ENCODE data around the gene STK10. TPM values are rescaled to one million over a fixed set of nuclear protein-coding genes. Genes with fewer than 3 reads are reported as not detected.
A peak's percentile ranks its signal among the peaks of the same experiment; 100 is the strongest.

Gene STK10
- total RNA-seq, 2 donors from 2014 or later, result 140 to 158 TPM

DNA sequence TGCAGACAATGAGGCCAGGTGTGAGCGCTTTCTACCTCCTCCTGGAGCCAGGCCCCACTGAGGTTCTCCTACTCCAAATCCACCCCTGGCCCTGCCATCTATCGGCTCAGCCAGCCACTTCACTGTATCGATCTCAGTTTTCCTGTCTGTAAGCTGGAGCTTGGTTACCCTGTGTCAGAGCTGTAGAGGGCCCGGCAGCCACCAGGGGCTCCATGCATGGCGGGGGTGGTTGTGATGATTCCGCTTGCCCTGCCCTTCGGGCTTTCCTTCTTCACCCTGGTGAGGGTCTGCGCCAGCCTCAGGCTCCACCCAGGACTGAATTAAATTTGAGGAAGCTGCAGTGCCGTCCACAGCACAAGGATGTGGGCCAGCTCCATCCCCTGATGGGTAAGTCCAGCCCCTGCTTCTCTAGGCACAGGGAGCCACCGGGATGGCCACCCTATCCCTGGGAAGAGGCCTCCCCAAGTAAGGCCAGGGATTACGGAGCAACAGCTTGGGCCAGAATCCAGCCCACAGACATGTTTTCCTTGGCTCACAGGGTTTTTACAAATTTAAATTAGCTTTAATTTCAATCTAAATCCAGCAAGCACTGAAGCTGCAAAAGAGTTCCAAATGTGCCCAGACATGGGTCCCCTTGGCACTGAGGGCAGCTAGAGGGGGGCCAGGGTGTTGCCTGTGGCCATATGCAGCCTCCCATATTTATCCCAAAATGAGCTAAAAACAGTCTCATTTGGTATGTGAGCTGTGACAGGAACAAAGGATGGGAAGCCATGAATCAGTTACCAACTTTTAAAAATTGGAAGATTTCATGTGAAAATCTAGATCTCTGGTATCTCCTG is 92.4 kb downstream of the STK10 start:
- ATAC-seq (replicated peaks), result no peak
- peaks cover 14% of the 10 kb centered on the region for H3K4me1 Mint-ChIP-seq
- peaks cover 92% of the 10 kb centered on the region for H3K36me3 Mint-ChIP-seq (ENCODE audit: low read depth)
- H3K4me3 Mint-ChIP-seq, result no peak overlapping the region
- no peaks in the 10 kb centered on the region for H3K27me3 Mint-ChIP-seq
- H3K9me3 Mint-ChIP-seq, result no peaks in the 10 kb centered on the region
- H3K27ac Mint-ChIP-seq, result peak overlapping the region; percentile 58

DNA sequence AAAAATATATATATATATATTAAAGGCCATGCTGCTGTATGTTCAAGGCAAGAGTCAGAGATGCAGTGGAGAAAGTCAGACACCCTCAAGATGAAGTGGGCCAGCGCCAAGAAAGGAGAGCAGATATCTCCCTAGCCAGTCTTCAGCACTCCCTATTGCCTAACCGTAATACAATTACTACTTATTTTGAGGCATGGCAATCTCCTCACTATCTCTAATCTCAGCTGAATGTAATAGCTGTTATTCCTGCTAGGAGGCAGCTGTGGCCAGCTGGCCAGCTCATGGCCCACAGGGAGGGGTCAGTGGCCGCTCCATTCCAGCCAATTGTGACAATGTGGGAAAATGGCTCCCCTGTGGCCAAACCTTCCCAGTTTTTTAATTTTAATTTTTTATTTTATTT is 94.1 kb downstream of the STK10 start:
- no peaks in the 10 kb centered on the region for H3K27me3 Mint-ChIP-seq
- H3K4me3 Mint-ChIP-seq, result no peak overlapping the region
- H3K27ac Mint-ChIP-seq, result peak overlapping the region; percentile 30
- peaks cover 95% of the 10 kb centered on the region for H3K36me3 Mint-ChIP-seq (ENCODE audit: low read depth)
- no peaks in the 10 kb centered on the region for H3K9me3 Mint-ChIP-seq
- H3K4me1 Mint-ChIP-seq, result peaks cover 21% of the 10 kb centered on the region
- ATAC-seq (replicated peaks), result no peak

DNA sequence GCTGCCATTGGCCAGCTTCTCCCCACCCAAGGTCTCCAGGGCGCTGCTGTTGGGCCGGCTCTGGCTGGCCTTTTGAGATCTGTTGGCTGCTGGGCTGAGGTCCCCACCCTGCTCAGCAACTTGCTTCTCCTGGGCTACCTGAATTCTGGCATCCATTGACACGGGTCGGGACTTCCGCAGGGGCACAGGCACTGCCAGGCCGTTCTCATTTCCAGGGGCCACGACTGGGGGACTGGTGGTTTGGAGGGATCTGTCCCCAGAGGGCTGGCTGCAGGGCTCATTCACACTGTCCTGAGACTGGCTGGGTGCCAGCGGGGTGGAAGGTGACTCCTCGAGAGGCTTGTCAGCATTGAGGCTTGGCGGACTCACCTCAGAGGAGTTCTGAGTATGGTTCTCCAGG is 94.5 kb downstream of the STK10 start:
- H3K4me1 Mint-ChIP-seq, result peaks cover 19% of the 10 kb centered on the region
- H3K4me3 Mint-ChIP-seq, result no peak overlapping the region
- H3K36me3 Mint-ChIP-seq (ENCODE audit: low read depth), result peaks cover 95% of the 10 kb centered on the region
- H3K9me3 Mint-ChIP-seq, result no peaks in the 10 kb centered on the region
- peak overlapping the region; percentile 30 for H3K27ac Mint-ChIP-seq
- ATAC-seq (replicated peaks), result no peak
- no peaks in the 10 kb centered on the region for H3K27me3 Mint-ChIP-seq

DNA sequence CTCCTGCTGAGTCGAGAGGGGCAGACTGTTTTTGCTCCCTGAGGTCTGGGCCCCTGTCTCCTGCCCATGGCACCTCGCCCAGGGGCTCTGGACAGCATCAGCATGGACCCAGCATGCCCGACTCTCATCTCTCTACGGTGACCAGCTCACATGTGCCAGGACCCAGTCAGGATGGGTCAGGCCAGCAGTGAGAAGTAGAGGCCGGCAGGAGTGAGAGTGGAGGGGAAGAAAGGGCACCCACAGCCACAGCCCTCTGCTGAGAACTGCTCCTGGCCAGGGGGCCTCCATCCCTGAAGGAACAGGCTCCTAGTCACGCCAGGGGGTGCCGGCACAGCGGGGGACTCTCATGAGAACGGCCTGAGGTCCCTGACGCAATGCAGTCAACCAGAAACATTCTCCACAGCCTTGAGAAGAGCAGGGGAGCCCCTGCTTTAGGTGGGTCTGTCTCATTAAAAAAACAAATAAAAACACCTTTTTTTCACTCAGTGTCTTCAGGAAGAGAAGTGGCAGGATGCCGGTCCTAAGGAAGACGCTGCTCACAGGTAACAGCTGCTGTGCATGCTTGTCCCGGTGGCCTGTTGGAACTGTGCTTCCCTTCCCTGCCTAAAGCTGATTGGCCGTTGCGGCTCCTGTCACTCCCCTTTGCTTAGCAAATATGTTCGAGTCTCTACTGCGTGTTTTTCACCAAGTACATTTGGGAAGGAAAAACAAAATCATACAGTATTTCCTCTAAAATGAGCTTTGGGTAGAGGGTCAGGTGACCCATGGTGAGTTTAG is 95.9 kb downstream of the STK10 start:
- Mint-ChIP-seq H3K27ac (no peak overlapping the region), H3K36me3 (ENCODE audit: low read depth) (peaks cover 82% of the 10 kb centered on the region)

DNA sequence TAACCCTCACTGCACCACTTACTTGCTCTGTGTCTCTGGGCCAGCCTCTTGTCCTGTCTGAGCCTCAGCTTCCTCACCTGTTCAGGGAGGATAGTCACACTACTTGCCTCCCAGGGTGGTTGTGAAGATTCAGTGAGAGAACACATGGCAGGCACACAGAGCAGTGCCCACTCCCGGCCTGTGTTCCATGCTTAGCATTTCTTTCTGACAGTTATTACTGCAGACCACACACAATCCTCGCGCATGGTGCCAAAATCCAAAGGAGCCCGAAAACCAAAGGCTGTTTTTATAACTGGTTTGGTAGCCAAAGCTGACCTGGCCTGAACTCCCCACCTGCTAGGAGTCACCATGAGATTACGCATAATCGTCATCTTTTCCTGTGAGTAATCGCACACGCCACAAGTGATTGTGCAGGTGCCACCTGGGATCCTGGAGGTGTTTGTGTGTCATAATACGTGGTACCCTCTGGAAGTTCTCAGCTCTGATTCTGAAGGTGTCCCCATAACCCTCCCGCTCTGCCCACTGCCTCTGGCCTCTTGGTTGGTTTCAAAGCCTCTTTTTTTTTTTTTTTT is 97.0 kb downstream of the STK10 start:
- Mint-ChIP-seq H3K9me3 (no peaks in the 10 kb centered on the region), H3K27me3 (no peaks in the 10 kb centered on the region), H3K4me1 (peaks cover 15% of the 10 kb centered on the region), H3K27ac (peak overlapping the region; percentile 56), H3K4me3 (no peak overlapping the region), H3K36me3 (ENCODE audit: low read depth) (peaks cover 78% of the 10 kb centered on the region)
- ATAC-seq (replicated peaks), result peak; percentile 57

More for the DNA sequence above, 95.9 kb downstream of the STK10 start:
- no peaks in the 10 kb centered on the region for H3K9me3 Mint-ChIP-seq
- H3K4me1 Mint-ChIP-seq, result peaks cover 11% of the 10 kb centered on the region
- H3K4me3 Mint-ChIP-seq, result no peak overlapping the region
- no peak for ATAC-seq (replicated peaks)
- H3K27me3 Mint-ChIP-seq, result no peaks in the 10 kb centered on the region

DNA sequence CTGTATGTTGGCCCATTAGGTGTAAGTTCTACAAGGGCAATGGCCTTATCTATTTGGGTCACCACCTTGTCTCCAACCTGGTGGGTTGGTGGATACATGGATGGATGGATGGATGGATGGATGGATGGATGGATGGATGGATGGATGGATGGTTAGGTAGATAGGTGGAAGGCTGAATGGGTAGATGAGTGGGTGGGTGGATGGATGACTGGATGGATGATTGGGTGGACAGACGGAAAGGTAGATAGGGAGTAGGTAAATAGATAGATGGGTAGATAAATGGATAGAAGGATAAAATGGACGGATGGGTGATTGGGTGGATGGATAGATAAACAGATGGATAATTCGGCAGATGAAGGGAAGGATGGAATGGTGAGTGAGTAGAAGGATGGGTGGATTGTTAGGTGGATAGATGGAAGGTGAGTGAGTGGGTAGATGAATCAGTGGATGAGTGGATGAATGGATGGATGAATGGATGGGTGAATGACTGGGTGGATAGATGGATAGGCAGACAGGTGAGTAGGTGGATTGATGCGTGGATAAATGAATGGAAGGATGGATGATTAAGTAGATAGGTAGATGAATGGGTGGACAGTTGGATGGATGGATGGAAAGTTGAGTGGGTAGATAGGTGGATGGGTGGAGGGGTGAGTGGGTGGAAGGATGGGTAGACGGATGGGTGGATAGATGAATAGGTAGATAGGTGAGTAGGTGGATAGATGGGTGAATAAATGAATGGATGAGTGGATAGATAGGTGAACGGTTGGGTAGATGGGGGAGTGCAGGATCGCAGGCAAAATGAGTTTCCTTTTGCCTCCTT is 98.5 kb downstream of the STK10 start:
- Mint-ChIP-seq H3K4me1 (peaks cover 18% of the 10 kb centered on the region), H3K27me3 (no peaks in the 10 kb centered on the region), H3K27ac (peak overlapping the region; percentile 84), H3K36me3 (ENCODE audit: low read depth) (peaks cover 71% of the 10 kb centered on the region), H3K9me3 (no peaks in the 10 kb centered on the region), H3K4me3 (no peak overlapping the region)
- ATAC-seq (replicated peaks), result no peak

DNA sequence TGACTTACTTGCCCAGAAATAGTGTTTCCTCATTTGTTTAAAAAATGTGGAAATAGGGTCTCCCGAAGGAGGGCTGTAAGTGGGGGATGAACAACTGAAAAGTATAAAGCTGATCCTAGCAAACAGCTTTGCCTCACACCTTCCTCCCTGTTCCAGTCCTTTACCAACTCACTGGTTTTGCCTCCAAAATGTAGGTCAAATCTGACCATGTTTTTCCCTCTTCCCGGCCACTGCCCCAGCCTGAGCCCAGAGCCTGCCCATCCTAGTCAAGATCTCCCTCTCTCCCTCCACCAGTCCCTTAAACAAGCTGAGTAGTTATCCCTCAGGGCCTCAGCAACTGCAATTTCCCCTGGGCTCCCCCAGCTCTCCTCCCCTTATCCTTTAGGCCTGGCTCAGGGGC is 99.2 kb downstream of the STK10 start:
- H3K4me3 Mint-ChIP-seq, result no peak overlapping the region

DNA sequence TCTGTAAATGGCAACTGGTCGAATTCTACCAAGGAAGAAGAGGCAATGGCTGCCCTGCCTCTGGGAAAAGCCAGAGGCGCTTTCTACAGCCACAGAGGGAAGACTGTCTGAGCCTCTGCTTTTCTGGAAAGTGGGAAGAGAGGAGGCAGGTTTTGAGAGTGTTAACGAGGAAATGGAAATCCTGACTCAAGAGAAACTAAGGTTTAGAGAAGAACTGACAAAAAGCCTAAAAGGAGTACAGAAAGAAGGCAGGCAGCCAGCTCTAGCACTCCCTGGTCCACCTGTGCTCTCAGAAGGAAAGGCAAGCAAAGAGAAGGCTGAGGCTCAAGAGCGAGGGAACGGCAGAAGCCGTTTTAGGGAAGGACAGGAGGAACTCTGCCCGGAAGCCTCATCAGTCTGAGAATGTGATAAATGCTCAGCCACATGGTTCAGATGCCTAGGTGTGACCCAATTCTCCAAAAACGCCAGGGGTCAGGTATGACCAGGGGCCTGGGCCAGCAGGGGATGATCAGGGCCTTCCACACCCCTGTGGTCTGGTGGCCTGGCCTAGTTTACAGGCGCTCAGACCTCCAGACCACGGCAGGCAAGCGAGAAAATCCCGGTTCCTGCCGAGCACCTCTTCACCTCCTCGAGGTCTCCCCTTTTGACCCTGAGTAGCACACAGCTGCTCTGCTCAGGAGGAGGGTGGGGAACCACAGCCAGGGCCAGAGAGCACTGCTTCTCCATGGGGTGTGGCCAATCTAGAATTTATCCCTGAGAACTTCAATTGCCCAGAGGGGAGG is 101.6 kb downstream of the STK10 start:
- Mint-ChIP-seq H3K9me3 (no peaks in the 10 kb centered on the region), H3K27ac (peak overlapping the region; percentile 84), H3K4me1 (peaks cover 18% of the 10 kb centered on the region), H3K27me3 (no peaks in the 10 kb centered on the region), H3K4me3 (no peak overlapping the region), H3K36me3 (ENCODE audit: low read depth) (peaks cover 63% of the 10 kb centered on the region)
- peak; percentile 36 for ATAC-seq (replicated peaks)

More for the DNA sequence above, 99.2 kb downstream of the STK10 start:
- no peak for ATAC-seq (replicated peaks)
- no peaks in the 10 kb centered on the region for H3K9me3 Mint-ChIP-seq
- no peaks in the 10 kb centered on the region for H3K27me3 Mint-ChIP-seq
- H3K36me3 Mint-ChIP-seq (ENCODE audit: low read depth), result peaks cover 64% of the 10 kb centered on the region
- peak overlapping the region; percentile 84 for H3K27ac Mint-ChIP-seq
- H3K4me1 Mint-ChIP-seq, result peaks cover 18% of the 10 kb centered on the region

DNA sequence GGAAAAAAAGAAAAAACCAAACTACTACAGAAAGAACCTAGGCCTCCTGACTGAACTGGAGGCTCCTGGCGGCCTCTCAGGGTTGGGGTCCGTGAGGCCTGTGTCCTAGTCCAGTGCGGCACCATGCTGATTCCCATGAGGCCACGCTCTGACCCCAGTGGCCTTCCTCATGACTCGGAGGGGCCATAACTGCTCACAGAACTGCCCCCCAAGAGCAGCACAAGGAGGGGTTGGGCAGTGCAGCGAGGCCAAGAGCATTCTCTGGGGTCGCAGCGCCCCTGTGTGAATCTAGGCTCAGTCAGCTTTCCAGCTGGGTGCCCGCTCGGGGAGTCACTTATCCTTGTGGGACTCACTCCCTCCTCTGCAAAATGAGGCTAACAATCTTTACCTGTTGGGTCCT is 102.3 kb downstream of the STK10 start:
- H3K9me3 Mint-ChIP-seq, result no peaks in the 10 kb centered on the region
- peaks cover 18% of the 10 kb centered on the region for H3K4me1 Mint-ChIP-seq
- no peak overlapping the region for H3K4me3 Mint-ChIP-seq
- H3K36me3 Mint-ChIP-seq (ENCODE audit: low read depth), result peaks cover 63% of the 10 kb centered on the region
- H3K27me3 Mint-ChIP-seq, result no peaks in the 10 kb centered on the region
- peak overlapping the region; percentile 84 for H3K27ac Mint-ChIP-seq
- ATAC-seq (replicated peaks), result no peak

DNA sequence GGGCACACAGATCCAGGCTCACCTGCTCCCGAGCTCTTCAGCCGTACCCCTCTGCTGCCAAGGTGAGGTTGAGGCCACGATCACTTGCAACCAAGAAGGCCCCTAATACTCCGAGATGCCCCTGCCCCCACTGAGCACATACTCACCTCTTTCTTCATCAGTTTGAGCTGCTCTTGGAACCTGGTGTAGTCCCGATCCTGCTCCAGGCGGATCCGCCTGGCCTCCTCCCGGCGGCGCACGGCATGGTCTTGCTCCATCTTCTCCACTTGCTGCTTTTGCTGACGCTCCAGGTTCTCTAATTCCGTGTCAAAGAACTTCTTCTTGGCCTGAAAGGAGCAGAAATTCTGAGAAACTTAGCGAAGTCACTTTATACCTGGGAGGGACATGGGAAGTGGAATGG is 105.8 kb downstream of the STK10 start:
- Mint-ChIP-seq H3K27me3 (no peaks in the 10 kb centered on the region), H3K4me1 (peaks cover 22% of the 10 kb centered on the region), H3K9me3 (no peaks in the 10 kb centered on the region), H3K4me3 (no peak overlapping the region), H3K27ac (no peak overlapping the region), H3K36me3 (ENCODE audit: low read depth) (peaks cover 76% of the 10 kb centered on the region)
- ATAC-seq (replicated peaks), result no peak

DNA sequence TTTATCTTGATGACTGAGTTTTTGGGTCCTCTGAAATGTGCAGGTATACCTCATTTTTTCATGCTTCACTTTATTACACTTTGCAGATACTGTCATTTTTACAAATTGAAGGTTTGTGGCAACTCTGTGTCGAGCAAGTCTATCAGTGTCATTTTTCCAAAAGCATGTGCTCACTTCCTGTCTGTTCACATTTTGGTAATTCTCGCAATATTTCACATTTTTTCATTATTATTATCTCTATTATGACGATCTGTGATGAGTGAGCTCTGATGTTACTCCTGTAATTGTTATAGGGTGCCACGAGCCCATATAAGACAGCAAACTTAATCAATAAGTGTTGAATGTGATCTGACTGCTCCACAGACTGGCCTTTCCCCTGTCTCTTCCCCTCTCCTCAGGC is 108.1 kb downstream of the STK10 start:
- Mint-ChIP-seq H3K4me3 (peak overlapping the region; percentile 4), H3K4me1 (peaks cover 15% of the 10 kb centered on the region), H3K27me3 (no peaks in the 10 kb centered on the region), H3K36me3 (ENCODE audit: low read depth) (peaks cover 87% of the 10 kb centered on the region), H3K9me3 (no peaks in the 10 kb centered on the region), H3K27ac (peak overlapping the region; percentile 59)
- no peak for ATAC-seq (replicated peaks)

DNA sequence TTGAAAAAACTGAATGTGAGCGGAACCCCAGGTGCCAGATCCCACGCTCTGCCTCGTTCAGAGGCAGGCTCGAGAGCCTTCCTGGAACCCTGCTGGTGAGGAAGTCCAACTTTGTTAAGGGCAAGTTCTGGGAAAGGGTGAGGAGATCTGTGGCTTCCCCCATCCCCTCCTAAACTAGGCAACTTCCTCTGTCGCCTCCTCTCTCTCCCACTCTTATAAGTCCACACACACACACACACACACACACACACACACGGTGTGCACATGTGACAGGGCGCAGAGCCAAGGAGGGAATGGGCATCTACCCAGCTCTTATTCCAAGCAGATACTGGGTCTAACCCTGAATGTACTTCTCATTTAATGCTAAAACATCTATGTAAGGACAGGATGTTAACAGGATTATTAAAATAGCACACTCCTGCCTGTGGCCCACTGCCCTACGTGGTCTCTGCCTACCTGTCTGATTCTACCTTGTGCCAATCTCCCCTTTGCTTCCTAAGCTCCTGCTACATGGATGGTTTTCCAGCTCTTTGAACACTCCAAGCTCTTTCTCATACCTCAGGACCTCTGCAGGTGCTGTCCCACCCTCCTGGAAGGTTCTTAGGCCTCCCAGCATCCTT is 109.2 kb downstream of the STK10 start:
- peak; percentile 44 for ATAC-seq (replicated peaks)
- peak overlapping the region; percentile 30 for H3K4me3 Mint-ChIP-seq
- peaks cover 97% of the 10 kb centered on the region for H3K36me3 Mint-ChIP-seq (ENCODE audit: low read depth)
- H3K4me1 Mint-ChIP-seq, result peaks cover 15% of the 10 kb centered on the region
- peak overlapping the region; percentile 72 for H3K27ac Mint-ChIP-seq
- H3K27me3 Mint-ChIP-seq, result no peaks in the 10 kb centered on the region
- H3K9me3 Mint-ChIP-seq, result no peaks in the 10 kb centered on the region
